HG02759 (cell line): ENCODE data around the gene FAM180A.

Experiments
- ATAC-seq: cut with Tn5 transposase; IDR thresholded peaks from one replicate; pipeline ENCODE4 v1.9.1; 2021; ENCODE audit warnings: mild to moderate bottlenecking, moderate library complexity; ENCODE audit not compliant: unreplicated experiment

The FAM180A gene

DNA sequence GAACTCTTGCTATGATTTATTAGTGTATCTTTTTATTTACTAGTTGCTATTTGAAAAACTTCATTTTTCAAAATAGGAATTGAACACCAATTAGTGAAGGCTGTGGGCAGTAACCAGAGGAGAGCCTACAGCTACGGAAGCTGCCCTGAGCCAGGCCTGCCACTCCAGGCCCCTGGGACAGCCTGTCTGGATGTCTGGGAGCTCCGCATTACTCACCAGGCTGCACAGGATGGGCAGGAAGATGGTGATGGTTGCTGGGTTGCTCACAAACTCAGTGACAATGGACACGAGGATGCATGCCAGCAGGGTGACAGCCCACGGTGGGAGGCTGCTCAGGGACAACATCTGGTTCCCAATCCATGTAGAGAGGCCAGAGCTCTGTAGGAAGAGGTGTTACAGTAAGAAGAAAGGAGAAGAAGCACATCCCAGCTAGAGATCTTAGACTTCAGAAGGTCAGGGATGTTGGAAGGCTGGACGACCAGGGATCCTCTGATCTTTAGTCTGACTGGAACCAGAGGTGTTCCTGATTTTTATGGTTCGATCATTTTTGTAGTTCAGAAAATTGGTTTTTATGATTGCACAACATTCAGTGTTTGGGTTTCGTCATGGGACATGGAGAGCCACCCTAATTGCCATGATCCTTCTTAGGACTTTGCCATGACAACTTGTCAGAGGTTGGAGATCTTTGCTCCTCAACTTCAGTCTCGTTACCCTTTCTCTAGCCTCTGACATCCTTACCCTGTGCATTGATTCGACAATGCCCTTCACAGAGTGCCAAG, 63.1 kb downstream of the FAM180A start:
- no peak for ATAC-seq

DNA sequence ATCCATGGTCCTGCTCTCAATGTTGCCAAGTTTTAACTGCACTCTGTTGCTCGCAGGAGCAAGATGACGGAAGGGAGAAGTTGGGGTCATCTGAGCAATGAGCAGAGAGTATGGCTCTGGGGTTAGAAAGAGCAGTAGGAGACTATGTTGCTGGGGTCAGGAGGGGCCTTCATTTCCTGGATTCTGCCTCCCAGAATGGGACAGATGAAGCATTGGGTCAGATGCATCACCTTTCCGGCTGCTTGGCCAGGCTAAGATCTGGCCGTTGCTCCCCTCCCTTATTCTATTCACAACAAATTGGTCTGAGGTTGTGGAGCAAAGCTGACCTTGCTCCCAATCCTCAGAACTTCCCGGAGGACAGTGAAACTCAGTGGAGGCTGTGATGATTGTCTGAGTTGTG, 63.9 kb downstream of the FAM180A start:
- ATAC-seq, result no peak

DNA sequence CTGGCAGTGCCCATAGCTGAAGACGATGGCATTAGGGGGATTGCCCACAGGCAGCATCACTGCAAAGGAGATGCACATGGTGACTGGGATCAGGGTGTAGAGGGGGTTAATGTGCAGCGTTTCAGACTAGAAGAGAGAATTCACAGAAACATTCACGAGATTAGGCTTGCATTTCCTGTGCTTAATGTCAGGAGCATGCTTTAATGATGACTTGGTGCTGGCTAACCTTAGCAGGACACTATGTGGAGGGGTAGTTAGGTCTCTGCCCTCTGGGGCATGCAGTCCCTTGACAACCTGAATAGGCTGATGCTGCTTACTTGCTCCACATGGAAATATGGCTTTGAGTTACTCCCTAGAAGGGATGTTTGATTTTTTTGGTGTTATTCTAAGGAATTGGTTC, 64.5 kb downstream of the FAM180A start:
- no peak for ATAC-seq

DNA sequence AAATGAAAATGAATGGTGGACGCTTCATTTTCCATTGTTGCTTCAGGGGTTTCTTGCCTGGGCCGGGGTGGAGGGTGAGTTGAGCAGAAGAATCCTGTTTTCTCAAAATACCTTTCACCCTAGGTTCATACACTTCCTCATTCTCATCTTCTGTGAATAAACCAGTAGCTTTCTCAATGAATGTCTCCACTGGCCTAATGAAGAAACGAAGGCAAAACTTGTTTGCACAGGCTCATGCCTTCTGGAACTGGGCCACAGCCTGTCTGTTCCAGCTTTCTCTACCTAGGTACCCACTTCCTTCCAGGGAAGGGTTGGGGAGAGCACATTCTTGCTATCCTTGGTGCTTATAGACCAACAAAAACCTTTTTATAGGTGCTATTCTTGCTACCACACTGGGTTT, 65.0 kb downstream of the FAM180A start:
- ATAC-seq, result no peak

DNA sequence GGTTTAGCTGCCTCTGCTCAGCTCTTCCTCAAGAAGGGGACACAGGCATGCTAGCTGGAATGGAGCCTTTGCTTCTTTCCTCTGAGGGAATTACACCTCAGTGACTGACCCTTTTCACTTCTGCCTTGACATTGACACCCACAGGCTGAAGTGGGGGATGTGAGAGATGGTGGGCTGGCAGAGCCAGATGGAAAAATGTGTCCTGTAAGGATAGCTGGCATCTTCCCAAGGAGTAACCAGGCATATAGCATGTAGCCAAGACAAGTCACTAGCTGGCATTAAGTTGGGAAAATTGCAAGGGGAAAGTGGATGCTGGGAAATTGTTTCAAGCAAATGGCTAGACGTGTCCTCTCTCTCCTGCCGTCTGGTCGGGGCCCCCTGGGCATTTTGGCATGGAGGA, 66.4 kb downstream of the FAM180A start:
- no peak for ATAC-seq

DNA sequence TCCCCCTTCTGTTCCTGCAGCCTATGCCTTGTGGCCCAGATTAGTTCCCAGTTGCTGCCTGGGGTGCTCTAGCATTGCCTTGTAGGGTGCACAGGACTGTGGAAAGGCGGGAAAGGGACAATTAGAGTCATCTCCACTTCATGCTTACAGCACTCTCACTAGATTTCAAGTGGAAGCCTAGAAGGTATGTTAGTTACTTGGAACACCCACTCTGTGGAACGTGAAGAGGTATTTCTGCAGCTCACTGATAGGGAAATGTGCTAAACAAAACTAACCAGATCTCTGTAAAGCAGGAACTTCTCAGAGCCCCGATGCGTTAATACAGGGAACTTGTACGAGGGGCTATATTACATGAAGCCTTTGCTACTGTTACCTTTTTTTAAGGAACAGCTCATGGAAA, 66.9 kb downstream of the FAM180A start:
- no peak for ATAC-seq
